Kidney (tissue), 14 donors: ENCODE data around the gene HOXB6. TPM values are rescaled to one million over a fixed set of nuclear protein-coding genes. Genes with fewer than 3 reads are reported as not detected.

Experiments
- DNase-seq, 5 donors: peaks; one replicate each; pipeline ENCODE4 v3.0.0-alpha.2; 2013 to 2020
- FAIRE-seq: peaks from 2 replicates; lab custom pipeline; 2012; peaks lifted over from hg19 to GRCh38; lab: Jason Lieb, UNC
- H3K27ac ChIP-seq, 2 donors: one replicate each; pipeline ENCODE4 v1.7.0; 2013; ENCODE audit warnings: low read depth in 2 of 2, low read length in 2 of 2, inconsistent platforms in 1 of 2
- H3K27me3 ChIP-seq: one replicate; pipeline ENCODE4 v1.7.1; 2013; ENCODE audit warnings: low read length, inconsistent platforms; ENCODE audit not compliant: control insufficient read depth, insufficient read depth
- H3K36me3 ChIP-seq, 3 donors: one replicate each; pipeline versions ENCODE4 v1.7.0 to v1.7.1; 2013; ENCODE audit warnings: low read length in 3 of 3, control low read depth in 1 of 3, inconsistent platforms in 1 of 3; ENCODE audit not compliant: insufficient read depth in 3 of 3, control insufficient read depth in 2 of 3
- H3K4me1 ChIP-seq, 3 donors: one replicate each; pipeline versions ENCODE4 v1.7.0 to v1.7.1; 2013; ENCODE audit warnings: low read length in 3 of 3, inconsistent platforms in 1 of 3, low read depth in 1 of 3; ENCODE audit not compliant: control insufficient read depth in 2 of 3, insufficient read depth in 2 of 3
- H3K4me3 ChIP-seq, 3 donors: one replicate each; pipeline versions ENCODE4 v1.7.0 to v1.8.1; 2013; ENCODE audit warnings: low read length in 3 of 3, control low read depth in 1 of 3, inconsistent platforms in 1 of 3
- H3K9ac ChIP-seq, 3 donors: one replicate each; pipeline versions ENCODE4 v1.7.0 to v1.7.1; 2013; ENCODE audit warnings: low read length in 3 of 3, control low read depth in 1 of 3, inconsistent platforms in 1 of 3
- H3K9me3 ChIP-seq, 3 donors: one replicate each; pipeline versions ENCODE4 v1.7.0 to v1.7.1; 2013; ENCODE audit warnings: low read length in 3 of 3, control low read depth in 1 of 3, inconsistent platforms in 1 of 3; ENCODE audit not compliant: control insufficient read depth in 2 of 3, insufficient read depth in 1 of 3
- CTCF ChIP-seq: IDR thresholded peaks from 3 replicates; pipeline ENCODE4 v1.5.1; 2012; ENCODE audit warnings: mild to moderate bottlenecking, moderate library complexity, borderline replicate concordance; ENCODE audit not compliant: insufficient read depth; ENCODE audit errors: extremely low read depth
- intact Hi-C: fragments of 100-400 bp; cut with DNase I; formaldehyde crosslinking; loops from one replicate; pipeline ENCODE4 v1.11.1; 2022
- polyA plus RNA-seq: library from polyadenylated mRNA; stranded (reverse); fragments of 350-450 nt; fragmentation: Illumina TruSeq; extraction: RNeasy Lipid Tissue Mini Kit (QIAGEN cat#74804); gene quantifications from one replicate; pipeline ENCODE4 v1.2.3, GENCODE V29; 2014; ENCODE audit warnings: low read depth, low replicate concordance; ENCODE audit not compliant: insufficient read depth
- total RNA-seq: library from RNA; stranded (reverse); fragmentation: NEBNext Ultra II Directional; extraction: Animal tissue kit (Norgen Biotek cat#: 25700); gene quantifications from one replicate; pipeline ENCODE4 v1.2.1, GENCODE V29; 2021
- donor health status: control.
- donor health status: control.
- donor health status: control.
- donor health status: control.
- donor health status: control.
- donor health status: DM: yes; HTN: yes; CAD: no.
- donor health status: Normal renal cell carcinoma (clear cell type).

The HOXB6 gene
- total and polyA plus RNA-seq, 2 donors from 2014 or later = 44.0 to 90.2 TPM

- Histone ChIP-seq H3K27ac (peak overlapping the region; percentile 79 to 88), H3K9me3 (no peaks in the 10 kb centered on the region), H3K36me3 (no peaks in the 10 kb centered on the region), H3K4me1 (peaks cover 14 to 37% (median 21%) of the 10 kb centered on the region in 3 donors), H3K9ac (peak overlapping the region; percentile 31 to 81 (median 33)), H3K4me3 (peak overlapping the region; percentile 56 to 59 (median 58)), H3K27me3 (no peaks in the 10 kb centered on the region)
- FAIRE-seq (no peak), DNase-seq (peak; percentile 78 to 99 (median 93))
- peak; percentile 31 for TF ChIP-seq CTCF
- intact Hi-C loops = no loop called here
These were observed 49.2 kb downstream of the HOXB6 start for GRCh38 chr17:48555258-48556228.

- intact Hi-C loops = no loop called here
- TF ChIP-seq CTCF = no peak
- H3K9ac ChIP-seq = peak overlapping the region; percentile 30 to 81 (median 31)
- no peaks in the 10 kb centered on the region for H3K9me3 ChIP-seq
- peak overlapping the region; percentile 79 to 88 for H3K27ac ChIP-seq
- no peaks in the 10 kb centered on the region for H3K27me3 ChIP-seq
- FAIRE-seq (no peak), DNase-seq (peak in 1 of 5 donors; percentile 45)
- peaks cover 0 to 3% (median 2%) of the 10 kb centered on the region in 3 donors for H3K36me3 ChIP-seq
- H3K4me1 ChIP-seq = peaks cover 10 to 29% (median 16%) of the 10 kb centered on the region in 3 donors
- peak overlapping the region; percentile 22 to 59 (median 58) for H3K4me3 ChIP-seq
These were observed 50.2 kb downstream of the HOXB6 start for GRCh38 chr17:48554412-48555257.

GRCh38 chr17:48553826-48554225 lies 51.0 kb downstream of the HOXB6 start:
- Histone ChIP-seq H3K36me3 (peaks cover 0 to 3% (median 2%) of the 10 kb centered on the region in 3 donors), H3K4me3 (peak overlapping the region in 1 of 3 donors; percentile 59), H3K9ac (peak overlapping the region in 2 of 3 donors; percentile 12 to 81), H3K27me3 (no peaks in the 10 kb centered on the region), H3K9me3 (no peaks in the 10 kb centered on the region), H3K27ac (peak overlapping the region in 1 of 2 donors; percentile 88), H3K4me1 (peaks cover 10 to 24% (median 10%) of the 10 kb centered on the region in 3 donors)
- TF ChIP-seq CTCF = no peak
- FAIRE-seq (no peak), DNase-seq (peak in 2 of 5 donors; percentile 55 to 56)
- intact Hi-C loops = no loop called here
